K562 (cell line): Measurements from ENCODE around the gene SAMD13.

Source experiments
- BHLHE40 ChIP-seq: IDR thresholded peaks from 2 replicates; pipeline ENCODE4 v1.6.1; 2011; ENCODE audit warnings: low read length, improper control_type of control experiment
- CHD1 ChIP-seq: fragments of 200-600 bp; sonication (generic); IDR thresholded peaks from one replicate; pipeline ENCODE4 v1.6.1; 2012; ENCODE audit warnings: mild to moderate bottlenecking, moderate library complexity, low read length, inconsistent platforms
- ETV6 ChIP-seq, 3 experiments: fragments of 150-350 bp in 1 of 3; sonication (generic) in 1 of 3; formaldehyde crosslinking in 1 of 3; IDR thresholded peaks; 2 replicates each; pipeline versions ENCODE4 v1.6.1 to v1.8.0; 2014 to 2022; ENCODE audit warnings: borderline replicate concordance in 2 of 3, low read depth in 2 of 3, antibody characterized with exemption in 1 of 3, low read length in 1 of 3, mild to moderate bottlenecking in 1 of 3, missing genetic modification reagents in 1 of 3
- EZH2 ChIP-seq: IDR thresholded peaks from 2 replicates; pipeline ENCODE4 v1.6.1; 2012; ENCODE audit warnings: low read depth, mild to moderate bottlenecking, inconsistent platforms, low read length, borderline replicate concordance
- HCFC1 ChIP-seq: IDR thresholded peaks from 2 replicates; pipeline ENCODE4 v1.6.1; 2012; ENCODE audit warnings: low read depth, low read length, improper control_type of control experiment
- KDM4B ChIP-seq, 2 experiments: fragments of 450-650 bp in 1 of 2; sonication (generic) in 1 of 2; IDR thresholded peaks; 2 replicates each; pipeline ENCODE4 v1.6.1; 2016 to 2017; ENCODE audit warnings: borderline replicate concordance in 2 of 2, antibody characterized with exemption in 1 of 2, low read depth in 1 of 2, mild to moderate bottlenecking in 1 of 2
- NRF1 ChIP-seq, 2 experiments: fragments of 450-650 bp; IDR thresholded peaks in 1 of 2; conservative IDR thresholded peaks in 1 of 2; 2 replicates each; pipeline ENCODE4 v1.6.1; 2014; ENCODE audit warnings: mild to moderate bottlenecking in 2 of 2
- RB1 ChIP-seq: fragments of 450-650 bp; IDR thresholded peaks from 2 replicates; pipeline ENCODE4 v1.6.1; 2017; ENCODE audit warnings: low read depth, mild to moderate bottlenecking
- TF ChIP-seq, protein P1 (sequence below), 3 experiments: IDR thresholded peaks in 2 of 3; conservative IDR thresholded peaks in 1 of 3; 2 replicates each; pipeline ENCODE4 v1.5.1; 2011 to 2012; ENCODE audit warnings: low read length in 3 of 3, mild to moderate bottlenecking in 3 of 3, control low read depth in 2 of 3, improper control_type of control experiment in 1 of 3, inconsistent platforms in 1 of 3, low read depth in 1 of 3, mixed read lengths in 1 of 3, moderate library complexity in 1 of 3; ENCODE audit not compliant: insufficient read depth in 2 of 3
- TF ChIP-seq, protein P2 (sequence below): sonication (generic); formaldehyde crosslinking; IDR thresholded peaks from 2 replicates; pipeline ENCODE4 v1.4.0; 2020; ENCODE audit warnings: mild to moderate bottlenecking, missing genetic modification reagents
- TF ChIP-seq, protein P3 (sequence below): sonication (generic); formaldehyde crosslinking; IDR thresholded peaks from 2 replicates; pipeline ENCODE4 v1.8.1; 2023; ENCODE audit warnings: mild to moderate bottlenecking, missing genetic modification reagents
- TF ChIP-seq, protein P4 (sequence below): fragments of 450-650 bp; IDR thresholded peaks from 2 replicates; pipeline ENCODE4 v1.6.1; 2018; ENCODE audit not compliant: partially characterized antibody

DNA sequence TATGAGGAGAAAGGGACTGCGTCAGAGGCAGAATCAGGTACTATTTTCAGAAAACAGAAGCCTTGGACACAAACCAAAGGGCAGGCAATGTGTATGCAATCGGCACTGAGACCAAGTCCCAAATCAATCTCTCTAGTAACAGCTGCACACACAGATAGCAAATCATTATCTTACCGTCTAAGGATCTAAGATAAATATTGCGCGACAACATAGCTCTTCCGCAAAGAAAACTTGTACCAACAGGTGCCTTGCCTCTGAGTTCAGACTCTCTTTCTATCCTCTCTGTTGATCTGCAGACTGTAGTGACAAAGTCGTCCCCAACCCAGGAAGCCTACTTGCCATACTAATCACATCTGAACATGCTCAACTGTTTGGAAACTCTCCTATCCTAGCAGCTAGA is 22.6 kb upstream of the SAMD13 start:
- TF ChIP-seq CHD1 (no peak), BHLHE40 (no peak), HCFC1 (no peak), RB1 (no peak), ETV6 (IDR thresholded peaks at IDR 0.05; ENCODE audit: borderline replicate concordance in 1 of 2, low read depth in 2 of 2, low read length in 1 of 2) (no peak), ETV6 (CRISPR knock-in tag; IDR thresholded peaks at IDR 0.05; ENCODE audit: borderline replicate concordance) (no peak), KDM4B (IDR thresholded peaks at IDR 0.05; ENCODE audit: borderline replicate concordance in 2 of 2, low read depth in 1 of 2) (no peak), EZH2 (no peak), NRF1 (conservative IDR thresholded peaks at IDR 0.05 in 1 of 2, IDR thresholded peaks at IDR 0.05 in 1 of 2) (peak in 1 of 2 experiments; percentile 45; a peak in 1 of 4 replicates)
- TF ChIP-seq, protein P1, sequence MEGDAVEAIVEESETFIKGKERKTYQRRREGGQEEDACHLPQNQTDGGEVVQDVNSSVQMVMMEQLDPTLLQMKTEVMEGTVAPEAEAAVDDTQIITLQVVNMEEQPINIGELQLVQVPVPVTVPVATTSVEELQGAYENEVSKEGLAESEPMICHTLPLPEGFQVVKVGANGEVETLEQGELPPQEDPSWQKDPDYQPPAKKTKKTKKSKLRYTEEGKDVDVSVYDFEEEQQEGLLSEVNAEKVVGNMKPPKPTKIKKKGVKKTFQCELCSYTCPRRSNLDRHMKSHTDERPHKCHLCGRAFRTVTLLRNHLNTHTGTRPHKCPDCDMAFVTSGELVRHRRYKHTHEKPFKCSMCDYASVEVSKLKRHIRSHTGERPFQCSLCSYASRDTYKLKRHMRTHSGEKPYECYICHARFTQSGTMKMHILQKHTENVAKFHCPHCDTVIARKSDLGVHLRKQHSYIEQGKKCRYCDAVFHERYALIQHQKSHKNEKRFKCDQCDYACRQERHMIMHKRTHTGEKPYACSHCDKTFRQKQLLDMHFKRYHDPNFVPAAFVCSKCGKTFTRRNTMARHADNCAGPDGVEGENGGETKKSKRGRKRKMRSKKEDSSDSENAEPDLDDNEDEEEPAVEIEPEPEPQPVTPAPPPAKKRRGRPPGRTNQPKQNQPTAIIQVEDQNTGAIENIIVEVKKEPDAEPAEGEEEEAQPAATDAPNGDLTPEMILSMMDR (IDR thresholded peaks at IDR 0.05 in 2 of 3, conservative IDR thresholded peaks at IDR 0.05 in 1 of 3; ENCODE audit: insufficient read depth in 2 of 3, low read depth in 1 of 3, low read length in 3 of 3) = no peak
- TF ChIP-seq, protein P2, sequence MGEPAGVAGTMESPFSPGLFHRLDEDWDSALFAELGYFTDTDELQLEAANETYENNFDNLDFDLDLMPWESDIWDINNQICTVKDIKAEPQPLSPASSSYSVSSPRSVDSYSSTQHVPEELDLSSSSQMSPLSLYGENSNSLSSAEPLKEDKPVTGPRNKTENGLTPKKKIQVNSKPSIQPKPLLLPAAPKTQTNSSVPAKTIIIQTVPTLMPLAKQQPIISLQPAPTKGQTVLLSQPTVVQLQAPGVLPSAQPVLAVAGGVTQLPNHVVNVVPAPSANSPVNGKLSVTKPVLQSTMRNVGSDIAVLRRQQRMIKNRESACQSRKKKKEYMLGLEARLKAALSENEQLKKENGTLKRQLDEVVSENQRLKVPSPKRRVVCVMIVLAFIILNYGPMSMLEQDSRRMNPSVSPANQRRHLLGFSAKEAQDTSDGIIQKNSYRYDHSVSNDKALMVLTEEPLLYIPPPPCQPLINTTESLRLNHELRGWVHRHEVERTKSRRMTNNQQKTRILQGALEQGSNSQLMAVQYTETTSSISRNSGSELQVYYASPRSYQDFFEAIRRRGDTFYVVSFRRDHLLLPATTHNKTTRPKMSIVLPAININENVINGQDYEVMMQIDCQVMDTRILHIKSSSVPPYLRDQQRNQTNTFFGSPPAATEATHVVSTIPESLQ = no peak
- TF ChIP-seq, protein P3, sequence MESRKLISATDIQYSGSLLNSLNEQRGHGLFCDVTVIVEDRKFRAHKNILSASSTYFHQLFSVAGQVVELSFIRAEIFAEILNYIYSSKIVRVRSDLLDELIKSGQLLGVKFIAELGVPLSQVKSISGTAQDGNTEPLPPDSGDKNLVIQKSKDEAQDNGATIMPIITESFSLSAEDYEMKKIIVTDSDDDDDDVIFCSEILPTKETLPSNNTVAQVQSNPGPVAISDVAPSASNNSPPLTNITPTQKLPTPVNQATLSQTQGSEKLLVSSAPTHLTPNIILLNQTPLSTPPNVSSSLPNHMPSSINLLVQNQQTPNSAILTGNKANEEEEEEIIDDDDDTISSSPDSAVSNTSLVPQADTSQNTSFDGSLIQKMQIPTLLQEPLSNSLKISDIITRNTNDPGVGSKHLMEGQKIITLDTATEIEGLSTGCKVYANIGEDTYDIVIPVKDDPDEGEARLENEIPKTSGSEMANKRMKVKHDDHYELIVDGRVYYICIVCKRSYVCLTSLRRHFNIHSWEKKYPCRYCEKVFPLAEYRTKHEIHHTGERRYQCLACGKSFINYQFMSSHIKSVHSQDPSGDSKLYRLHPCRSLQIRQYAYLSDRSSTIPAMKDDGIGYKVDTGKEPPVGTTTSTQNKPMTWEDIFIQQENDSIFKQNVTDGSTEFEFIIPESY (CRISPR knock-in tag) = no peak
- TF ChIP-seq, protein P4, sequence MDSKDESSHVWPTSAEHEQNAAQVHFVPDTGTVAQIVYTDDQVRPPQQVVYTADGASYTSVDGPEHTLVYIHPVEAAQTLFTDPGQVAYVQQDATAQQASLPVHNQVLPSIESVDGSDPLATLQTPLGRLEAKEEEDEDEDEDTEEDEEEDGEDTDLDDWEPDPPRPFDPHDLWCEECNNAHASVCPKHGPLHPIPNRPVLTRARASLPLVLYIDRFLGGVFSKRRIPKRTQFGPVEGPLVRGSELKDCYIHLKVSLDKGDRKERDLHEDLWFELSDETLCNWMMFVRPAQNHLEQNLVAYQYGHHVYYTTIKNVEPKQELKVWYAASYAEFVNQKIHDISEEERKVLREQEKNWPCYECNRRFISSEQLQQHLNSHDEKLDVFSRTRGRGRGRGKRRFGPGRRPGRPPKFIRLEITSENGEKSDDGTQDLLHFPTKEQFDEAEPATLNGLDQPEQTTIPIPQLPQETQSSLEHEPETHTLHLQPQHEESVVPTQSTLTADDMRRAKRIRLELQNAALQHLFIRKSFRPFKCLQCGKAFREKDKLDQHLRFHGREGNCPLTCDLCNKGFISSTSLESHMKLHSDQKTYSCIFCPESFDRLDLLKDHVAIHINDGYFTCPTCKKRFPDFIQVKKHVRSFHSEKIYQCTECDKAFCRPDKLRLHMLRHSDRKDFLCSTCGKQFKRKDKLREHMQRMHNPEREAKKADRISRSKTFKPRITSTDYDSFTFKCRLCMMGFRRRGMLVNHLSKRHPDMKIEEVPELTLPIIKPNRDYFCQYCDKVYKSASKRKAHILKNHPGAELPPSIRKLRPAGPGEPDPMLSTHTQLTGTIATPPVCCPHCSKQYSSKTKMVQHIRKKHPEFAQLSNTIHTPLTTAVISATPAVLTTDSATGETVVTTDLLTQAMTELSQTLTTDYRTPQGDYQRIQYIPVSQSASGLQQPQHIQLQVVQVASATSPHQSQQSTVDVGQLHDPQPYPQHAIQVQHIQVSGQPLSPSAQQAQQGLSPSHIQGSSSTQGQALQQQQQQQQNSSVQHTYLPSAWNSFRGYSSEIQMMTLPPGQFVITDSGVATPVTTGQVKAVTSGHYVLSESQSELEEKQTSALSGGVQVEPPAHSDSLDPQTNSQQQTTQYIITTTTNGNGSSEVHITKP = no peak
